GM12875 (cell line): ENCODE measurements around the gene KCNC2.

Source experiments
- H3K4me3 ChIP-seq: one replicate; pipeline ENCODE4 v1.5.1; 2011; ENCODE audit warnings: low read depth, low read length, control low read depth
- TF ChIP-seq, protein P1 (sequence below): IDR thresholded peaks from 2 replicates; pipeline ENCODE4 v1.5.1; 2011; ENCODE audit warnings: low read depth, mild to moderate bottlenecking, control low read depth, inconsistent platforms, low read length, moderate library complexity, borderline replicate concordance; ENCODE audit not compliant: insufficient read depth

KCNC2 gene

DNA sequence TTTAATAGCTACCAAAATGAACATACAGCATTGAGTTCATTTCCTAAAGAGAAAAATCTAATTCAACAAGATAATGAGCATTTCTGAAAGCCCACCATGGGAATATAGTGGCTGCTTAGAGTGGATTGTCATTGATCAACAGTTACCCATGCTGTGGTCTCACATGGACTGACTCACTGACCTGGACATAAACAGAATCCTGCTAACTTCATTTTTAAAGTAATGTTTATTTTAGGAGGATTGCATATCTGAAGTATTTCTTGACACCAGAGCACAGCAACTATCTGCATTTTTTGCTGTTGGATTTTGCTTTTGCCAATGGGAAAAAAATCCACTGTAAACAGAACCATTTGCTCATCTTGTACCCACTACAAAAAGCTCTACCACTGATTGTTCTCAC is 71.7 kb downstream of the KCNC2 start:
- no peak overlapping the region for H3K4me3 ChIP-seq
- TF ChIP-seq, protein P1, sequence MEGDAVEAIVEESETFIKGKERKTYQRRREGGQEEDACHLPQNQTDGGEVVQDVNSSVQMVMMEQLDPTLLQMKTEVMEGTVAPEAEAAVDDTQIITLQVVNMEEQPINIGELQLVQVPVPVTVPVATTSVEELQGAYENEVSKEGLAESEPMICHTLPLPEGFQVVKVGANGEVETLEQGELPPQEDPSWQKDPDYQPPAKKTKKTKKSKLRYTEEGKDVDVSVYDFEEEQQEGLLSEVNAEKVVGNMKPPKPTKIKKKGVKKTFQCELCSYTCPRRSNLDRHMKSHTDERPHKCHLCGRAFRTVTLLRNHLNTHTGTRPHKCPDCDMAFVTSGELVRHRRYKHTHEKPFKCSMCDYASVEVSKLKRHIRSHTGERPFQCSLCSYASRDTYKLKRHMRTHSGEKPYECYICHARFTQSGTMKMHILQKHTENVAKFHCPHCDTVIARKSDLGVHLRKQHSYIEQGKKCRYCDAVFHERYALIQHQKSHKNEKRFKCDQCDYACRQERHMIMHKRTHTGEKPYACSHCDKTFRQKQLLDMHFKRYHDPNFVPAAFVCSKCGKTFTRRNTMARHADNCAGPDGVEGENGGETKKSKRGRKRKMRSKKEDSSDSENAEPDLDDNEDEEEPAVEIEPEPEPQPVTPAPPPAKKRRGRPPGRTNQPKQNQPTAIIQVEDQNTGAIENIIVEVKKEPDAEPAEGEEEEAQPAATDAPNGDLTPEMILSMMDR, result no peak

DNA sequence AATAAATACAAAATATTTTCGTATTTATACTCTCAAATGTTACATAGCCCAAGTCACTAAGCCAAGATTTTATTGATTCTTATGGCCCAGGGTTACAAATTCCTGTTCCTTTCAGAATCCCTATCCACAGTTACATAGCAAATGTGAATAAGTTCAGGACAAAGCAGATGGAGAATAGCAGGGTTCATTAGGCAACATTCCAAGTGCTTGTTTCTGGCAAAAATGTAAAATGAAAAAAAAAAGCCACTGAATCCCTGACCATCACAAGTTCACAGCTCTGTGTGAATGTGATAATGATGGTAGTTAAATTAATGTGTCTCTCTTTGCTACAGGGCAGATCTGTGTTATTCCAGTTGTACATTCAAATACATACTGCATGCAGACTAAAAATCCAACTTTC is 74.6 kb downstream of the KCNC2 start:
- H3K4me3 ChIP-seq, result no peak overlapping the region
- TF ChIP-seq, protein P1, result no peak

DNA sequence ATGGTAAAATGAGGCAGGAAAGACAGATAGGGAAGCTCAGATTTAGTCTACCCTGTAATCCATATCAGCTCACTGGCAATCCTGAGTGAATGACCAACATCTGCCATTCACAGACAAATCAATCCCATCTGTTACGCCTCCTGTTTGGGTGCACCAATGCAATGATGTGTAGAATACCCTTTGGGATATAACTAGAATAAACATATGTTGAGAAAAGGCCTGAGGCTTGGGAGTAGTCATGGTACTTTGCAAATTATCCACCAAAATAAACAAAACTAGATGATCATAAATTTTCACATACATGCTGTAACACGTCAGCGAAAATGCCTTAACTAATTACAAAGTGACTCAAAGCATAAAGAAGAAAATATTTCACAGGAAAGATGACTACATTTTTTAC is 78.8 kb downstream of the KCNC2 start:
- TF ChIP-seq, protein P1, result no peak

DNA sequence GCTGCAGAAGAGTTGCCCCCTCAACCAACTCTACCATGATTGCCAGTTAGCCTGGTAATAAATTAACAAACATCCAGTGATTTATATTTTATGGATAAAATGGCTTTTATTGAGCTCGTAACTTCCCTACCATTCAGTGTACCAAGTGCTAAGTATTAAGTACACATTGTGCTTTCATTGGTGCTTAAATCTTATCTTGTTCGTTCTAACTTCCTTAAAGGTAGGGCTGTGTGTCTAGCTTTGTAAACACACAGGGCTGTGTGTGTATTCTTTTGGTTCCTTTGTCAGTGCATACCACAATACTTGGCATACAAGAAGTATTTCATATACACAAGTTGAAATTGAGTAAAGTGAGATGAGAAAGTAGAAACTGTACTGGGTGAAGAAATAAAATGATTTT is 80.4 kb downstream of the KCNC2 start:
- no peak overlapping the region for H3K4me3 ChIP-seq
- TF ChIP-seq, protein P1, result no peak

More for the DNA sequence above, 78.8 kb downstream of the KCNC2 start:
- H3K4me3 ChIP-seq, result no peak overlapping the region

DNA sequence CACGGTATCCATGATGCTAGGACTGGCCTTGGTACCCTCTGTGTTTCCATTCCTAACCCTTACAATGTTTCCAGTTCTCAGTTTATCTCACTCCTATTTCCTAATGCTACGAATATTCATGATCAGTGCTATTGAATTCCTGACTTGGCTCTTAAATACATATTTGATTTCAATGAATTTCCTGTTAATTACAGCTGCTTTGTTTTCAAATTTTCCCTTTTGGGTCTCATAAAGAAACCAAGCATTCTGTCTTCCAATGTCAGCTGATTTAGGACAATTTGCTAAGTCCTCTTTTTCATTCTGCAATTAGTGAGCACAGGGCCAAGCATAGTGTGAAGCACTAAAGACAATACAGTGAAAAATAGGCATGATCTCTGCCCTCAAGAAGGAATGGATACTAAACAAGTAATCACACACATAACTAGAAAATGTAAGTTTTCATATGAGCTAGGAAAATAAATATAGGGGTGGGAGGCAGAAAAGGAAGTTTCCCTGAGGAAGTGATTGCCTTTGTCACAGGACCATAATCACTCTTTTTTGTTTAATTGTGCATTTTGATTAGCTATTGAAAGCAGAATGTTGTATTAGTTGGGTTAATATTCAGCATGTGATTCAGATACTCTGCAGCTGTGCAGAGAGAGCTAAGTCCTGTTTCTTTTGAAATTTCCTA is 88.5 kb downstream of the KCNC2 start:
- TF ChIP-seq, protein P1, result no peak
- H3K4me3 ChIP-seq, result no peak overlapping the region

DNA sequence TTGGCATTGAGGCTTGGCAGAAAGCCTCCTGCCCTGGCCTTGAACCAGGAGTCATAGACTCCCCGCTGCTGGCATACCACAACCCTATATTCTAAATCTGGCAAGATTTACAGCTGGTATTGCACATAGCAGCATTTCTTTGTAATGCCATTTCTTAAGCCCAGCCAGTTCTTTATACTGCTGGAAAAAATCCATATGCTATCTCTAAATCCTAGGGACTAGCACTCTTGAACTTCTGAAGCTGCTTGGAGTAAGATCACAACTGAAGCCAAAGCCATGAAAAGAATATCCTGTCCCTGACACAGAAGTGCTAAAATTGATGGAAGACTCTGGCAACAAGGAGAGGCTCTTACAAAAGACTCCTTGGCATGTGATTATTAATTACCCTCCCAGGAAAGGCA is 89.3 kb downstream of the KCNC2 start:
- H3K4me3 ChIP-seq, result no peak overlapping the region
- TF ChIP-seq, protein P1, result no peak

DNA sequence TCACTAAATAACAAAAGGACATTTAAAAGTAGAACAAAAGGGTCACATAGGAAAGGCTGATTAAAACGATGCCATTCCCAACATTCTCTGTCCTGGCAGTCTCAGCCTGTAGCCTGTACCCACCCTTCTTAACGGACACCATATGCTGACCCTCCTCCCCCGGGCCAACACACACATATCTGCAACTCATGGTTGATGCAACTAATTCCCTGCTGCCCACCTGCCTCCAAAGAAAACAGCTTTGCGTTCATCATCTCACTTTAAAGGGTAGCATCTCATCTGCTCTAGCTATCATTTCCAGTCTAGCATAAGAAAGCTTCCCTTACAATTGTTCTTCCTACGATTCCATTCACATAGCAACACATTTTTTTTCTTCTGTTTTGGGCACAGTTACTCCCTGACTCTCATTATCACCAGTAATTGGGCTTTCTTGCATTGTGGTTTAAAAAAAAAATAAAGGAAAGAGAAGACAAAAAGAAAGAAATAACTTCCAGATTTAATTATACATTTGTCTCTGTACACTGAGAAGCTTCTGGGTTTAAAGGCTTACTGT is 92.9 kb downstream of the KCNC2 start:
- H3K4me3 ChIP-seq, result no peak overlapping the region
- TF ChIP-seq, protein P1, result no peak
